ENCODE results near the gene SNX25. TPM values are rescaled to one million over a fixed set of nuclear protein-coding genes. Genes with fewer than 3 reads are reported as not detected.

SNX25 gene
- total RNA-seq, 1 experiment from 2014 or later: 16.7 TPM

- in situ Hi-C loops (cut with HindIII; ENCODE audit: low pct_unique_long_range_greater_than_20kb, low sequenced_read_pairs) (no loop called here), intact Hi-C loops (cut with micrococcal nuclease; ENCODE audit: unreplicated experiment) (no loop called here)
- Histone ChIP-seq H3K9me3 (ENCODE audit: control insufficient read depth, insufficient read depth, low read depth, low read length) (no peaks in the 10 kb centered on the region), H3K4me1 (ENCODE audit: control insufficient read depth, insufficient read depth, low read length) (no peaks in the 10 kb centered on the region), H3K4me3 (ENCODE audit: low read depth in 2 of 2, low read length in 2 of 2) (no peak overlapping the region), H3K27ac (ENCODE audit: low read length) (no peak overlapping the region), H3K36me3 (ENCODE audit: control insufficient read depth, insufficient read depth, low read length) (peaks cover 5% of the 10 kb centered on the region; the same call in 1 of the 2 replicates), H3K27me3 (ENCODE audit: control insufficient read depth, insufficient read depth, low read length) (no peaks in the 10 kb centered on the region)
- TF ChIP-seq TCF7L2 (IDR thresholded peaks at IDR 0.05; ENCODE audit: low read depth, low read length) (no peak), POLR2AphosphoS5 (IDR thresholded peaks at IDR 0.05; ENCODE audit: low read depth, low read length) (no peak), SIN3A (IDR thresholded peaks at IDR 0.05; ENCODE audit: borderline replicate concordance, insufficient read depth, low read depth, low read length) (no peak), CTCF (IDR thresholded peaks at IDR 0.05) (no peak), REST (IDR thresholded peaks at IDR 0.05; ENCODE audit: insufficient read depth in 1 of 2, low read depth in 2 of 2, low read length in 1 of 2) (no peak)
- POLR2A ChIA-PET: no interaction called here
- CTCF ChIA-PET: no interaction called here
- no peak for ATAC-seq
- DNase-seq (ENCODE audit: low read depth, low spot score): no peak
- BruUV-seq (replicated peaks): no TSS peak
These were observed 29.9 kb upstream of the SNX25 start for GRCh38 chr4:185179488-185179887.

- no peak overlapping the region for H3K4me3 ChIP-seq (ENCODE audit: low read depth in 2 of 2, low read length in 2 of 2)
- ChIA-PET CTCF (no interaction called here), POLR2A (no interaction called here)
- ATAC-seq (no peak), DNase-seq (ENCODE audit: low read depth, low spot score) (no peak)
- intact Hi-C loops (cut with micrococcal nuclease; ENCODE audit: unreplicated experiment): no loop called here
- H3K9me3 ChIP-seq (ENCODE audit: control insufficient read depth, insufficient read depth, low read depth, low read length): no peaks in the 10 kb centered on the region
- no TSS peak for BruUV-seq (replicated peaks)
- H3K27ac ChIP-seq (ENCODE audit: low read length): no peak overlapping the region
- no peaks in the 10 kb centered on the region for H3K36me3 ChIP-seq (ENCODE audit: control insufficient read depth, insufficient read depth, low read length)
- in situ Hi-C loops (cut with HindIII; ENCODE audit: low pct_unique_long_range_greater_than_20kb, low sequenced_read_pairs): no loop called here
- no peaks in the 10 kb centered on the region for H3K4me1 ChIP-seq (ENCODE audit: control insufficient read depth, insufficient read depth, low read length)
- H3K27me3 ChIP-seq (ENCODE audit: control insufficient read depth, insufficient read depth, low read length): no peaks in the 10 kb centered on the region
- TF ChIP-seq POLR2AphosphoS5 (IDR thresholded peaks at IDR 0.05; ENCODE audit: low read depth, low read length) (no peak), CTCF (IDR thresholded peaks at IDR 0.05) (no peak), TCF7L2 (IDR thresholded peaks at IDR 0.05; ENCODE audit: low read depth, low read length) (no peak), SIN3A (IDR thresholded peaks at IDR 0.05; ENCODE audit: borderline replicate concordance, insufficient read depth, low read depth, low read length) (no peak), REST (IDR thresholded peaks at IDR 0.05; ENCODE audit: insufficient read depth in 1 of 2, low read depth in 2 of 2, low read length in 1 of 2) (no peak)
These were observed 27.2 kb upstream of the SNX25 start for GRCh38 chr4:185182239-185182638.
